IPS-20b (cell line): ENCODE measurements around the gene SLC39A11.

Experiments used
- H3K27ac ChIP-seq: one replicate; pipeline ENCODE4 v1.5.1; 2013; ENCODE audit warnings: low read length
- H3K27me3 ChIP-seq: 2 replicates; pipeline ENCODE4 v1.6.1; 2013; ENCODE audit warnings: mild to moderate bottlenecking, low read length, inconsistent platforms; ENCODE audit not compliant: insufficient read depth
- H3K36me3 ChIP-seq: 2 replicates; pipeline ENCODE4 v1.6.1; 2013; ENCODE audit warnings: low read depth, mild to moderate bottlenecking, inconsistent platforms, low read length, moderate library complexity; ENCODE audit not compliant: insufficient read depth
- H3K4me1 ChIP-seq: 2 replicates; pipeline ENCODE4 v1.6.1; 2013; ENCODE audit warnings: mild to moderate bottlenecking, control low read depth, inconsistent platforms, low read length, moderate library complexity; ENCODE audit not compliant: insufficient read depth
- H3K4me3 ChIP-seq: 2 replicates; pipeline ENCODE4 v1.5.1; 2013; ENCODE audit warnings: mild to moderate bottlenecking, low read length, inconsistent platforms
- H3K9ac ChIP-seq: 2 replicates; pipeline ENCODE4 v1.6.1; 2013; ENCODE audit warnings: low read depth, mild to moderate bottlenecking, inconsistent platforms, low read length, moderate library complexity
- H3K9me3 ChIP-seq: 2 replicates; pipeline ENCODE4 v1.6.1; 2013; ENCODE audit warnings: mild to moderate bottlenecking, low read depth, low read length, inconsistent platforms; ENCODE audit not compliant: insufficient read depth

SLC39A11 gene

DNA sequence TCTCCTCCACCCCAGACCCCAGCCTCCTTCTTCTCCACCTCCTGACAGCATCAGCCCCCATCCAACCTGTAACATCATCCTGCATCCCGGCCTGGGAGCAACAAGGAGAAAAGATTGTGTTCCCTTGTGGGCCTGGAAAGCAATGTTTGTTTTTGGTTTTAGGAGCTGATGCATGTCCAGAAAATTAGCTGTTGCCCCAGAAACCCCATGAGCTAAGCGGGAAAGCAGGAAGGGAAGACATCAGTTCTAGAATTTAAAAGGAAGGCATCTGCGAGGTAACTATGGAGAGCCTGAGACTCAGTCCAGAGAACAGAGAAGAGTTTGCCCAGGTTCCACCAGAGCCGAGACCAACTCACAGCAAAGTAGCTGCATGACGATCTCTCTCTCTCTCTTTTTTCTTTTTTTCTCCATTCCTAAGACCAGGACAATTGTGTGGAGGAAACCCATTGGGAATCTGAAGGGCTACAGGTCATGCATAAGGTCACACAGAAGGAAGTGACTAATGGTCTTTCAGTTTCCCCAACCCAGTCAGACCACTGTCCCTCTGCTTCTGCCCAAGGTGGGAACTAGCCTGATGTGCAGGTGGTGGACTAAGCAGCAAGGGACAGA, 124.4 kb downstream of the SLC39A11 start:
- Histone ChIP-seq H3K4me3 (no peak overlapping the region), H3K36me3 (no peaks in the 10 kb centered on the region), H3K27me3 (no peaks in the 10 kb centered on the region), H3K4me1 (peaks cover 14% of the 10 kb centered on the region; the same call in 1 of the 2 replicates), H3K27ac (no peak overlapping the region), H3K9me3 (no peaks in the 10 kb centered on the region), H3K9ac (no peak overlapping the region)

DNA sequence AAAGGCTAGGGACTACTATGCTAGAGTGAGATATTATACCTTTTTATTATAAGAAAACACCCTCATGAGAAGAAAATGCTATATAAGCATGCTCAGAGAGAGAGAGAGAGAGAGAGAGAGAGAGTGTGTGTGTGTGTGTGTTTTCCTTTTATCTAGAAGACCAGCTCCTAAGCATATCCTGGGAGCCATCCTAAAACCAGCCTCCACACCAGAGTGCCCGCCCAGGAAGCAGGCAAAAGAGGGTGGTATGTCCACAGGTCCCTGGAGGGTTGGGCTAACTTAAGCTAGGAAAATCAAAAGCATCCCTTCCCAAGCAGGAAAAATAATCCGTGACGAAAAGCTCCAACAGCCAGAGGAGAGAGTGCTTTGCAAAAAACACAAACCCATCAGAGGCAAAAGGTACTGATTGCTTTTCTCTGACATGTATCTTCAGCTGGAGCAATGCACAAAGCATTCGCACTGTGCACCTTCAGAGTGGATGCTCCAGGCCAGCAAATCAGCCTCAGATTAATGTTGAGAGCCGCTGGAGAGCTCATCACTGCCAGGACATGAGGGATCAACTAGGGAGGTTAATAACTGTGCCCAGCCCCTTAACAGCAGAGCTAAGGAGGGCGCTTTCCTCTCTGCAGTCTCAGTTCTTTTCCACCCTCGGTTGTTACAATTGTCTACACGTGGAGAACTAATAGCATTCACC, 125.1 kb downstream of the SLC39A11 start:
- no peak overlapping the region for H3K27ac ChIP-seq
- H3K36me3 ChIP-seq: no peaks in the 10 kb centered on the region
- H3K4me3 ChIP-seq: no peak overlapping the region
- no peaks in the 10 kb centered on the region for H3K27me3 ChIP-seq
- peaks cover 14% of the 10 kb centered on the region; the same call in 1 of the 2 replicates for H3K4me1 ChIP-seq
- H3K9me3 ChIP-seq: no peaks in the 10 kb centered on the region
- H3K9ac ChIP-seq: no peak overlapping the region

DNA sequence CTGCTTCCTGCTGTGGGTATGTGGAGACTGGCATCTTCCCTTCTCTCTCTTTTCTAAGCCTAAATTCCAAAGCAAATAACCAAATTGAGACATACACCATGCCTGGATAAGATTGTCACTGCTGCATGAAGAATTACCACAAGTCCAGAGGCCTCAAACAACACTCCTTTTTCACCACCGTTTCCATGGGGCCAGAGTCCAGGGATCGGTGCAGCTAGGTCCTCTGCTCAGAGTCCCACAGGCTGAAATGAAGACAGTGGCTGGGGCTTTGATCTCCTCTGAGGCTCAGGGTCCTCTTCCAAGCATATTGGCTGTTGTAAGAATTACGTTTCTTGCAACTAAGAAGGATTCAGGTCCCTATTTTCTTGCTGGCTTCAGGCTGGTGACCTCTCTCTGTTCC, 130.4 kb downstream of the SLC39A11 start:
- no peaks in the 10 kb centered on the region for H3K36me3 ChIP-seq
- no peak overlapping the region for H3K4me3 ChIP-seq
- no peaks in the 10 kb centered on the region for H3K4me1 ChIP-seq
- H3K9me3 ChIP-seq: no peaks in the 10 kb centered on the region
- H3K9ac ChIP-seq: no peak overlapping the region
- no peaks in the 10 kb centered on the region for H3K27me3 ChIP-seq
- H3K27ac ChIP-seq: no peak overlapping the region

DNA sequence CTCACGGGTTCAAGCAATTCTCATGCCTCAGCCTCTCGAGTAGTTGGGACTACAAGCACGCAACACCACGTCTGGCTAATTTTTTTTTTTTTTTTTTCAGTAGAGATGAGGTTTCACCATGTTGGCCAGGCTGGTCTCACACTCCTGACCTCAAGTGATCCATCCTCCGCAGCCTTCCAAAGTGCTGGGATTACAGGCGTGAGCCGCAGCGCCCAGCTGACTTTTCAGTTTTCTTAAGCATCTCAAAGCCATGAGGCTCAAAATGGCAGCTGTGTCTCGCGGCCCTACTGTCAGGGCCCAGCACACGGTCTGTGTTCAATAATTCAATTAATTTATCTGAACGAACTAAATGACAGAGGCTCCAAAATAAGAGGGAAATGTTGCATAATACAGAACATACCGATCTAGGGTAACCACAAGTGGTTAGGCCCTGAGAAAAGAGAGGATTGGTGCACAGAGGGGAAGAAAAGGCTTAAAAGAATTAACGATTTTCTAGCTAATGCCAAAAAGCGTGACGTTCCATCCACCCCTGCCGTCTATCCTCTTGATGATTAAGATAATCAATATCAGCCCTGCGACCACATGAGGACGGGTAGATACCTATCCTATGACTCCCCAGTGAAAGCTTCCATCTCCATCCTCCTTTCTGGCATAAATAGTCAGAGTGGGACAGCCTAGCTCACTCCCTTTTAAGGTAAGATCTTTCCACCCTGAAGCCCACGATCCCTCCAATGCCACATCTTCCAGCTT, 136.9 kb downstream of the SLC39A11 start:
- peaks cover 17% of the 10 kb centered on the region for H3K4me1 ChIP-seq
- H3K4me3 ChIP-seq: no peak overlapping the region
- H3K27me3 ChIP-seq: no peaks in the 10 kb centered on the region
- no peak overlapping the region for H3K27ac ChIP-seq
- H3K9ac ChIP-seq: no peak overlapping the region
- no peaks in the 10 kb centered on the region for H3K36me3 ChIP-seq
- no peaks in the 10 kb centered on the region for H3K9me3 ChIP-seq

DNA sequence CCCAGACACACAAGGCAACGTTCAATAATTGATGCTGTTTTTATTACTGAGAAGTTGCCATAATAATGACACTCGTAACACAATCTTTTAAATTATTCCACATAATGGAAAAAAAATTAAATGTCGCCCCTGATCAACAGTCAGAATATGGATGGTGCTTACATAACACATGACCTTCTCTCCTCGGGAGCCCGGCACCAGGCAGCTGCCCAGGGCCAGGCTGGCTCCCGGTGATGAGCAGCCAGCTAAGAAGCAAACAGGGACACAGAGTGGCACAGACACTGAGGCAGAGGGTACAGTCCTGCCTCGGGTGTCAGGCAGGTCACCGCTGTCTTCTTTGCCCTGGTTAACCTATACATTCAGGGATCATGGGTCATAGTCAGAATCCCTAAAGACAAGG, 137.9 kb downstream of the SLC39A11 start:
- no peaks in the 10 kb centered on the region for H3K9me3 ChIP-seq
- no peak overlapping the region for H3K9ac ChIP-seq
- H3K27ac ChIP-seq: no peak overlapping the region
- peaks cover 17% of the 10 kb centered on the region for H3K4me1 ChIP-seq
- no peak overlapping the region for H3K4me3 ChIP-seq
- no peaks in the 10 kb centered on the region for H3K36me3 ChIP-seq
- no peaks in the 10 kb centered on the region for H3K27me3 ChIP-seq

DNA sequence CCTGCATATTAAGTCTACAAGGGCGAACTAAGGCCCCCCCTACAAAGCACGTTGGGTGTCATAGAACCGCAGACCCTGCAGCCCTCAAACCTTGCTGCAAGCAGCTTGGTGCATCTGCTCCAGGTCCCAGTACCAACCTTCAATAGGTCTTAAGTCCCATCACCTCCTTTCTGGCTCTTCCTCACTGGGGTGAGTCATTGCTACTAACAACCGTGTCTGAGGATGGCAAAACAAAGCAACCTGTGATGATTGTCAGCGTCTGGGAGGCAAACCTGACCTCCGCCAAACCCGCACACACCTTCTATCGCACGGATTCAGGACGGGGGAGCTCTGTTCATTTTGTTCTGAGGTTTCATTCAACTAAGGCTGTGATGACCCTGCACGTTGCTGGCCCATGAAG, 138.9 kb downstream of the SLC39A11 start:
- Histone ChIP-seq H3K9ac (peak overlapping the region; percentile 18; the same call in 1 of the 2 replicates), H3K27ac (no peak overlapping the region), H3K4me3 (no peak overlapping the region), H3K9me3 (no peaks in the 10 kb centered on the region), H3K4me1 (peaks cover 17% of the 10 kb centered on the region), H3K36me3 (no peaks in the 10 kb centered on the region), H3K27me3 (no peaks in the 10 kb centered on the region)

DNA sequence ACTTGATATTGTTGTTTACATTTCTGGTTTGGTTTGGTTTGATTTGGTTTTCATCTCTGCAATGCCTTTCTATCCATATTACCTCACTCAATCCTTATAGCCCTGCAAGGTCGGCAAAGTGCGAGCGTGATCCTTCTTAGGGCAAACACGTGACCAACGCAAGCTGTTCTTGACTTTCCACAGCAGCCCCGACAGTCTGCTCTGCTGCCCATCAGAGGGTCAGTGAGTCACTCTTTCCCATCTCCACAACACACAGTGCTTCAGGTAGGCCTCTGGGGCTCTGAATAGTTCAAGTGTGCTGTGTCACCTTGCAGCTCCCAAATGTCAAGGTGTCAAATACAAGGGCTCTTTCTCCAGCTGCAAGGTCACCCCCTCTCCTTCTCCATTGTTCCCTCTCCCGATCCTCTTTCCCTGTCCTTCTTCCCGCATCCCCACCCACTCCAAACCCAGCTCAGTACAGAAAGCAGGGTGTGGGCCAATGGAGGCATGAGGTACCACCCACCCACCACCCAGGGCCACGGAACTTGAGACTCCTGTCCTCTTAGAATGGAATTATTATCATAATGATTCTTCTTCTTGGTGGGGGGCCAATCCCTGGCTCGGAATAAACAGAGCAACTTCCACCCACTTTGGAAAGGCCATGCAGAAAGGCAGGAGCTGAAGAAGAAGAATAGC, 139.7 kb downstream of the SLC39A11 start:
- Histone ChIP-seq H3K27me3 (no peaks in the 10 kb centered on the region), H3K36me3 (no peaks in the 10 kb centered on the region), H3K9ac (no peak overlapping the region), H3K4me1 (peaks cover 17% of the 10 kb centered on the region), H3K4me3 (no peak overlapping the region), H3K27ac (no peak overlapping the region), H3K9me3 (no peaks in the 10 kb centered on the region)

DNA sequence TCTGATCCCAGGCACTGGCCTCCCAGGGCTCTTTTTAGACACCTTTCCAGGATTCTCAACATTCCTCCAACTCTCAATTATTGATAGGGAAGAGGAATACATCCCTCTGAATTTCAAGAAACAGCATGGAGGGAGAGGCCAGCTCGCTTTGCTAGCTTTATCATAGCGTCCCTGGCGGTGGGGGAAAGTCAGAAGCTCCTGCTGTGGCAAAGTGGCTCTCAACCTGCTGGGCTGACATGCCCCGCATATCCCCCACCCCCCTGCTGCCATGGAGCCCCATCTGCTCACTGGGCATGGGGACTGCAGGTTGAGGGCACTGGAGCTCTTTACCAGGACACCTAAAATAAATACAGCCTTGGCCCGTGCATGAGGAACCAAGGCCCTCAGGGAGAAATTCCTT, 140.3 kb downstream of the SLC39A11 start:
- Histone ChIP-seq H3K27me3 (no peaks in the 10 kb centered on the region), H3K9me3 (no peaks in the 10 kb centered on the region), H3K9ac (no peak overlapping the region), H3K27ac (no peak overlapping the region), H3K36me3 (no peaks in the 10 kb centered on the region), H3K4me1 (peaks cover 17% of the 10 kb centered on the region), H3K4me3 (no peak overlapping the region)

DNA sequence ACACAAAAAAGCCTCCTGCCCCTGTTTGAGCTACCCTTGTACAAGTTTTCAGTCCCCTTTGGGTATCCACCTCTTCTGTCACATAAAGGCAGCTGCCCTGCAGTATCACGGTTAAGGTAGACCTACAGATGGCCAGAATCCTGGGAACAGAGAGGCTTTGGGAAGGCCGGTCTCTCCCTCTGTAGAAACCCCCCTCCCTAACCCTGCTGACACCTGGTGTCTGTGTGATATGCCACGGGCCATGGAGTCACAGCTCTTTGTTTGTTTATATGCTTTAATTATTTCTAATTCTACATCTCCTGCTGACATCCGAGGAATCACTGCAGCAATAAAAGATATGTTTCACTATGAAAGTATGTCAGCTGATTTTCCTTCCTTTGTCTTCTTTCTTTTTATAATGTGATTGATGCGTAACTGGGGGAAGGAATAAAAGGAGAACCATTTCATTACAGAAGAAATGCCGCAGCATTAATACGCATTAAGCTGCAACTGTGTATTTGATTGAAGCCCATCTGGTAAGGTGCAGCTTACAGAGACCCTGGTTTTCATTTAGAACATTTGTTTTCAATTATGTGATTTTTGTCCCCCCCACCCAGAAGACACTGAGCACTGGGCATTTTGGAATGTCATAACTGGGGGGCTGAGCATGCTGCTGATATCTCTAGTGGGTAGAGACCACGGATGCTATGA, 142.1 kb downstream of the SLC39A11 start:
- no peaks in the 10 kb centered on the region for H3K9me3 ChIP-seq
- peaks cover 17% of the 10 kb centered on the region for H3K4me1 ChIP-seq
- H3K27me3 ChIP-seq: no peaks in the 10 kb centered on the region
- H3K4me3 ChIP-seq: no peak overlapping the region
- no peak overlapping the region for H3K9ac ChIP-seq
- H3K27ac ChIP-seq: no peak overlapping the region
- no peaks in the 10 kb centered on the region for H3K36me3 ChIP-seq

DNA sequence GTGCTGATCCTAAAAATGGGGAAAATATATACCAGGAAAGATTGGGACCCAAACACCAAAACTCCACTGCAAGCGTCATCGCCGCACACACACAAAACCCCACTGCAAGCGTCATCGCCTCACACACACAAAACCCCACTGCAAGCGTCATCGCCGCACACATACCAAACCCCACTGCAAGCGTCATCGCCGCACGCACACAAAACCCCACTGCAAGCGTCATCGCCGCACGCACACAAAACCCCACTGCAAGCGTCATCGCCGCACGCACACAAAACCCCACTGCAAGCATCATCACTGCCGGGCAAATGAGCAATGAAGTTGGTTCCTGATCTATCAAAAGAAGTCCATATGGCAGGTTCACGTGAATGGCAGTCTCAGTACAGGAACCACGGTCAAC, 144.4 kb downstream of the SLC39A11 start:
- Histone ChIP-seq H3K4me1 (peaks cover 12% of the 10 kb centered on the region), H3K36me3 (no peaks in the 10 kb centered on the region), H3K27me3 (no peaks in the 10 kb centered on the region), H3K9me3 (no peaks in the 10 kb centered on the region), H3K9ac (no peak overlapping the region), H3K4me3 (no peak overlapping the region), H3K27ac (no peak overlapping the region)

DNA sequence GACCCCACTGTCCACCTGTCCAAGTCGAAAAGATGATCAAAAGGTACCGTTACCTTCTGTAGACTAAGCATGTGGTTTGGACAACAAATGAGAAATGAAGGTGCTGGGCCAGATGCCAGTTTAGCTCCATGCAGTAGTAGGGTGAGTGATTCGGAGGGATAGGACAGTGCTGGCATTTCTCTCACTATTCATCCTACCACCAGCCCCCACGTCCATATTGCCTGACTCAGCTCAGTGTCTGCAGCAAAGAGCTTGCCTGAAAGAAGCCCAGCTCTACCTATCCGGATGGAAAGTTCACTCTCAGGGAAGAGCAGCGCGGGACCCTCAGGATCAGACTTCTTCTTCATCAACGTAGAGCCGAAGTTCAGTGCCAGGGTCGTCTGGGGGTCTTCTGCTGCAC, 145.0 kb downstream of the SLC39A11 start:
- Histone ChIP-seq H3K36me3 (no peaks in the 10 kb centered on the region), H3K9me3 (no peaks in the 10 kb centered on the region), H3K4me1 (peaks cover 6% of the 10 kb centered on the region), H3K9ac (no peak overlapping the region), H3K27me3 (no peaks in the 10 kb centered on the region), H3K27ac (no peak overlapping the region), H3K4me3 (no peak overlapping the region)
